Activated CD8-positive, alpha-beta T cell treated with anti-CD3 and anti-CD28 coated beads for 36 hours (primary cell): ENCODE results near the gene TOLLIP. TPM values are rescaled to one million over a fixed set of nuclear protein-coding genes. Genes with fewer than 3 reads are reported as not detected.
"Not testable (repeated sequence)": the region's sequence is repeated elsewhere in the genome, so short reads cannot be mapped to it uniquely, and the experiment has no call there.

Experiments
- ATAC-seq: fragments of 200-7000 bp; cut with Tn5 transposase; one replicate; pipeline ENCODE4 v1.10.0; 2021; ENCODE audit warnings: mild to moderate bottlenecking, moderate library complexity
- CTCF ChIA-PET: fragments of 350-600 bp; sonication (Branson Sonifier 250); formaldehyde crosslinking; loops from one replicate; lab custom pipeline; 2021; ENCODE audit warnings: antibody characterized with exemption; lab: Charles Lee
- POLR2A ChIA-PET: fragments of 350-600 bp; sonication (Branson Sonifier 250); formaldehyde crosslinking; loops from one replicate; lab custom pipeline; 2021; ENCODE audit warnings: antibody characterized with exemption; lab: Charles Lee
- DNase-seq: peaks from one replicate; pipeline ENCODE4 v3.0.0-alpha.2; 2020
- H3K27ac Mint-ChIP-seq: one replicate; pipeline ENCODE4 v1.8.0; 2021; ENCODE audit warnings: mild to moderate bottlenecking, mixed read lengths
- H3K27me3 Mint-ChIP-seq: one replicate; pipeline ENCODE4 v1.8.0; 2021; ENCODE audit warnings: mixed read lengths
- H3K36me3 Mint-ChIP-seq: one replicate; pipeline ENCODE4 v1.8.0; 2021; ENCODE audit warnings: low read depth, mixed read lengths
- H3K4me1 Mint-ChIP-seq: one replicate; pipeline ENCODE4 v1.8.0; 2021; ENCODE audit warnings: low read depth, mixed read lengths
- H3K4me3 Mint-ChIP-seq: one replicate; pipeline ENCODE4 v1.8.0; 2021; ENCODE audit warnings: mild to moderate bottlenecking, moderate library complexity, mixed read lengths
- H3K9me3 Mint-ChIP-seq: one replicate; pipeline ENCODE4 v1.8.0; 2021; ENCODE audit warnings: mixed read lengths
- CTCF ChIP-seq: fragments of 200-600 bp; IDR thresholded peaks from one replicate; pipeline ENCODE4 v1.8.0; 2022; ENCODE audit warnings: antibody characterized with exemption, mild to moderate bottlenecking
- intact Hi-C: fragments of 100-400 bp; cut with micrococcal nuclease; formaldehyde crosslinking; loops from one replicate; pipeline ENCODE4 v1.10.0; 2022
- total RNA-seq, 2 experiments: library from RNA; stranded (reverse); gene quantifications; one replicate each; pipeline ENCODE4 v1.2.3, GENCODE V29; 2021

TOLLIP gene
- total RNA-seq, 2 experiments from 2014 or later, result 32.4 to 33.1 TPM

GRCh38 chr11:1350086-1350725 is 40.8 kb upstream of the TOLLIP start:
- intact Hi-C loops, result no loop called here
- CTCF ChIA-PET, result interaction anchor here (0.8 to 1.0 kb wide), 3 partner anchors 11 to 225 kb away, joined by 3 read pairs; no protein-coding TSS in a partner anchor
- Mint-ChIP-seq H3K36me3 (no peaks in the 10 kb centered on the region), H3K4me1 (peaks cover 4% of the 10 kb centered on the region), H3K27me3 (no peaks in the 10 kb centered on the region), H3K27ac (no peak overlapping the region), H3K9me3 (no peaks in the 10 kb centered on the region), H3K4me3 (no peak overlapping the region)
- TF ChIP-seq CTCF, result no peak
- ATAC-seq (no peak), DNase-seq (no peak)
- POLR2A ChIA-PET, result interaction anchor here (1.2 kb wide), 1 partner anchor 23 kb away, joined by 4 read pairs; no protein-coding TSS in a partner anchor

GRCh38 chr11:1349327-1350041 is 40.1 kb upstream of the TOLLIP start:
- TF ChIP-seq CTCF, result no peak
- CTCF ChIA-PET, result interaction anchor here (1.0 kb wide), 1 partner anchor 10 kb away, joined by 3 read pairs; no protein-coding TSS in a partner anchor
- no peaks in the 10 kb centered on the region for H3K27me3 Mint-ChIP-seq
- intact Hi-C loops, result no loop called here
- POLR2A ChIA-PET, result no interaction called here
- no peak for DNase-seq
- ATAC-seq, result no peak
- no peaks in the 10 kb centered on the region for H3K9me3 Mint-ChIP-seq
- H3K27ac Mint-ChIP-seq, result no peak overlapping the region
- no peaks in the 10 kb centered on the region for H3K36me3 Mint-ChIP-seq
- H3K4me3 Mint-ChIP-seq, result no peak overlapping the region
- H3K4me1 Mint-ChIP-seq, result peaks cover 4% of the 10 kb centered on the region

- Mint-ChIP-seq H3K4me3 (no peak overlapping the region), H3K4me1 (peaks cover 4% of the 10 kb centered on the region), H3K36me3 (no peaks in the 10 kb centered on the region), H3K27ac (no peak overlapping the region), H3K9me3 (no peaks in the 10 kb centered on the region), H3K27me3 (no peaks in the 10 kb centered on the region)
- DNase-seq (no peak), ATAC-seq (no peak)
- intact Hi-C loops, result no loop called here
- ChIA-PET CTCF (no interaction called here), POLR2A (no interaction called here)
- no peak for TF ChIP-seq CTCF
Measured at GRCh38 chr11:1348796-1349326, 39.4 kb upstream of the TOLLIP start.

- ChIA-PET CTCF (no interaction called here), POLR2A (no interaction called here)
- ATAC-seq (no peak), DNase-seq (no peak)
- H3K36me3 Mint-ChIP-seq, result no peaks in the 10 kb centered on the region
- TF ChIP-seq CTCF, result no peak
- no peak overlapping the region for H3K27ac Mint-ChIP-seq
- intact Hi-C loops, result no loop called here
- H3K27me3 Mint-ChIP-seq, result no peaks in the 10 kb centered on the region
- no peak overlapping the region for H3K4me3 Mint-ChIP-seq
- H3K9me3 Mint-ChIP-seq, result no peaks in the 10 kb centered on the region
- H3K4me1 Mint-ChIP-seq, result peaks cover 4% of the 10 kb centered on the region
Measured at GRCh38 chr11:1348146-1348795, 38.8 kb upstream of the TOLLIP start.

- H3K27me3 Mint-ChIP-seq, H3K36me3 Mint-ChIP-seq, intact Hi-C loops, POLR2A ChIA-PET, H3K27ac Mint-ChIP-seq, H3K4me3 Mint-ChIP-seq, H3K9me3 Mint-ChIP-seq, DNase-seq, ATAC-seq, H3K4me1 Mint-ChIP-seq, CTCF ChIA-PET: not testable (repeated sequence)
Measured at GRCh38 chr11:1347411-1347999, 38.1 kb upstream of the TOLLIP start.
